Thyroid gland (tissue), 4 donors: Measurements from ENCODE around the gene FAM118A. TPM values are rescaled to one million over a fixed set of nuclear protein-coding genes. Genes with fewer than 3 reads are reported as not detected.
"Not testable (repeated sequence)": the region's sequence is repeated elsewhere in the genome, so short reads cannot be mapped to it uniquely, and the experiment has no call there.

Source experiments
- DNase-seq, 2 donors: peaks; one replicate each; pipeline ENCODE4 v3.0.0-alpha.2; 2019
- H3K27ac ChIP-seq, 3 donors: fragments of 200-600 bp; sonication (generic); 1 replicate in 2 of 3; 2 replicates in 1 of 3; pipeline ENCODE4 v1.5.1; 2016 to 2019; ENCODE audit warnings: mild to moderate bottlenecking in 1 of 3, moderate library complexity in 1 of 3
- H3K27me3 ChIP-seq: fragments of 200-600 bp; sonication (generic); one replicate; pipeline ENCODE4 v1.5.1; 2019
- H3K36me3 ChIP-seq, 2 donors: fragments of 200-600 bp; sonication (generic); one replicate each; pipeline ENCODE4 v1.5.1; 2016 to 2019
- H3K4me1 ChIP-seq, 2 donors: fragments of 200-600 bp; sonication (generic); one replicate each; pipeline ENCODE4 v1.5.1; 2017 to 2019
- H3K4me3 ChIP-seq, 3 donors: fragments of 200-600 bp; sonication (generic); replicated peaks in 1 of 3; 1 replicate in 2 of 3; 2 replicates in 1 of 3; pipeline ENCODE4 v1.5.1; 2016; ENCODE audit warnings: mild to moderate bottlenecking in 1 of 3
- H3K9me3 ChIP-seq: fragments of 200-600 bp; sonication (generic); one replicate; pipeline ENCODE4 v1.5.1; 2017
- POLR2A ChIP-seq, 2 donors: fragments of 450-650 bp; IDR thresholded peaks; one replicate each; pipeline ENCODE4 v1.6.1; 2017; ENCODE audit warnings: antibody characterized with exemption in 2 of 2, mild to moderate bottlenecking in 2 of 2, moderate library complexity in 1 of 2
- WGBS, 2 donors: methylation state at CpG; one replicate each; pipeline ENCODE4 v1.1.5; 2017; 5-methylcytosine and 5-hydroxymethylcytosine counted together
- intact Hi-C: fragments of 100-400 bp; cut with DNase I; formaldehyde crosslinking; loops from one replicate; pipeline ENCODE4 v1.15.1; 2023
- total RNA-seq, 4 donors: library from RNA; depleted of rRNA; stranded (reverse); fragments of >200 nt; gene quantifications; one replicate each; pipeline ENCODE4 v1.2.3, GENCODE V29; 2016
- TF ChIP-seq, protein P1 (sequence below), 6 experiments: fragments of 200-600 bp in 3 of 6; fragments of 450-650 bp in 3 of 6; sonication (generic) in 3 of 6; IDR thresholded peaks; one replicate each; pipeline ENCODE4 v1.5.1; 2016 to 2019; ENCODE audit warnings: antibody characterized with exemption in 6 of 6, mild to moderate bottlenecking in 2 of 6, inconsistent platforms in 1 of 6, moderate library complexity in 1 of 6

The FAM118A gene
- total RNA-seq, 4 donors from 2014 or later: 15.7 to 104 (median 75.3) TPM

GRCh38 chr22:45322873-45323525 is 13.3 kb downstream of the FAM118A start:
- WGBS, 2 donors: 92 to 93% methylated on average over 24 of the region's 24 CpGs
- intact Hi-C loops: loop anchor here (10.0 kb wide), 1 partner anchor 112 kb away; no protein-coding TSS in a partner anchor
- Histone ChIP-seq H3K36me3 (peaks cover 19 to 21% of the 10 kb centered on the region in 2 donors), H3K9me3 (no peaks in the 10 kb centered on the region), H3K4me1 (peaks cover 5 to 12% of the 10 kb centered on the region in 2 donors), H3K27me3 (no peaks in the 10 kb centered on the region), H3K4me3 (no peak overlapping the region), H3K27ac (no peak overlapping the region)
- no peak for DNase-seq
- no peak for TF ChIP-seq POLR2A (IDR thresholded peaks at IDR 0.05)
- TF ChIP-seq, protein P1, sequence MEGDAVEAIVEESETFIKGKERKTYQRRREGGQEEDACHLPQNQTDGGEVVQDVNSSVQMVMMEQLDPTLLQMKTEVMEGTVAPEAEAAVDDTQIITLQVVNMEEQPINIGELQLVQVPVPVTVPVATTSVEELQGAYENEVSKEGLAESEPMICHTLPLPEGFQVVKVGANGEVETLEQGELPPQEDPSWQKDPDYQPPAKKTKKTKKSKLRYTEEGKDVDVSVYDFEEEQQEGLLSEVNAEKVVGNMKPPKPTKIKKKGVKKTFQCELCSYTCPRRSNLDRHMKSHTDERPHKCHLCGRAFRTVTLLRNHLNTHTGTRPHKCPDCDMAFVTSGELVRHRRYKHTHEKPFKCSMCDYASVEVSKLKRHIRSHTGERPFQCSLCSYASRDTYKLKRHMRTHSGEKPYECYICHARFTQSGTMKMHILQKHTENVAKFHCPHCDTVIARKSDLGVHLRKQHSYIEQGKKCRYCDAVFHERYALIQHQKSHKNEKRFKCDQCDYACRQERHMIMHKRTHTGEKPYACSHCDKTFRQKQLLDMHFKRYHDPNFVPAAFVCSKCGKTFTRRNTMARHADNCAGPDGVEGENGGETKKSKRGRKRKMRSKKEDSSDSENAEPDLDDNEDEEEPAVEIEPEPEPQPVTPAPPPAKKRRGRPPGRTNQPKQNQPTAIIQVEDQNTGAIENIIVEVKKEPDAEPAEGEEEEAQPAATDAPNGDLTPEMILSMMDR (IDR thresholded peaks at IDR 0.05): no peak

DNA sequence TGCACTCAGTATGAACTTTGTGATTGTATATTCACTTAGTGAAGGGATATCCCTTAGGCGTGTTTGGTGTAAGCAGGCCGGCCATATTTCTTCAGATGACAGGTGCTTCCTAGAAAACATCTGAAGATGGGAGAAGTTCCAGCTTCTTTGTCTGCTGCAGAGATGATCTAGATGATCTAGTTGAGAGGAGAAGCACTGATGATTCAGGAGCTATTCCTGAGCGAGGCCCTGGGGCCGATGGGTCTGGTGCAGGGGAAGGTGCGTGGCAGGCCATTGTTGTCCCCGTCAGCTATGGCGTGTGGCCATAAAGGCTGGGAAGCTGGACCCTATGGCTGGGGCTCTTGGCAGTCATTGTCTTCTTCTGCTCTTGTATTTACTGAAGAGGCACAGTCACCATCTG is 14.0 kb downstream of the FAM118A start:
- Histone ChIP-seq H3K27me3 (no peaks in the 10 kb centered on the region), H3K36me3 (peaks cover 19 to 21% of the 10 kb centered on the region in 2 donors), H3K9me3 (no peaks in the 10 kb centered on the region), H3K4me3 (no peak overlapping the region), H3K27ac (no peak overlapping the region), H3K4me1 (peaks cover 5 to 6% of the 10 kb centered on the region in 2 donors)
- DNase-seq: no peak
- TF ChIP-seq, protein P1 (IDR thresholded peaks at IDR 0.05): no peak
- no peak for TF ChIP-seq POLR2A (IDR thresholded peaks at IDR 0.05)
- intact Hi-C loops: loop anchor here (10.0 kb wide), 1 partner anchor 111 kb away; no protein-coding TSS in a partner anchor
- 81 to 89% methylated on average over 7 of the region's 7 CpGs for WGBS, 2 donors

DNA sequence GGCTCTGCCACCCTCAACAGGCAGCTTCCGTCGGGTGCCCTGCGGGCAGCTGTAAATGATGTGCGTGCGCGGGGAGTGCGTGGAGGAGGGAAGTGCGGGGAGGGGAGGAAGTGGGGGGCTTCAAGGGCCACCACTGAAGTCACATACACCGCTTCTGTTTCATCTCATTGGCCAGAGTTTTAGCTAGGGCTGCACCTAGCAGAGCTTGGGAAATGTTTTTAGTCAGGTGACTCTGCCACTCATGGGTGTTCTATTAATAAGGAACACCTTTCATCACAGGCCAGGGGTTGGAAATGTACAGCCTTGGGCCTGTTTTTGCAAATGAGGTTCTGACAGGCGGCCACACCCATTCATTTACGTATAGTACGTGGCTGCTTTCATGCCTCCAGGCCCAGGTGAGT is 14.6 kb downstream of the FAM118A start:
- Histone ChIP-seq H3K27ac (no peak overlapping the region), H3K36me3 (peaks cover 19 to 21% of the 10 kb centered on the region in 2 donors), H3K27me3 (no peaks in the 10 kb centered on the region), H3K4me1 (peaks cover 0 to 2% of the 10 kb centered on the region in 2 donors), H3K4me3 (no peak overlapping the region), H3K9me3 (no peaks in the 10 kb centered on the region)
- no peak for DNase-seq
- TF ChIP-seq POLR2A (IDR thresholded peaks at IDR 0.05): no peak
- TF ChIP-seq, protein P1 (IDR thresholded peaks at IDR 0.05): no peak
- WGBS, 2 donors: 94 to 95% methylated on average over 12 of the region's 12 CpGs
- intact Hi-C loops: loop anchor here (10.0 kb wide), 1 partner anchor 110 kb away; no protein-coding TSS in a partner anchor

DNA sequence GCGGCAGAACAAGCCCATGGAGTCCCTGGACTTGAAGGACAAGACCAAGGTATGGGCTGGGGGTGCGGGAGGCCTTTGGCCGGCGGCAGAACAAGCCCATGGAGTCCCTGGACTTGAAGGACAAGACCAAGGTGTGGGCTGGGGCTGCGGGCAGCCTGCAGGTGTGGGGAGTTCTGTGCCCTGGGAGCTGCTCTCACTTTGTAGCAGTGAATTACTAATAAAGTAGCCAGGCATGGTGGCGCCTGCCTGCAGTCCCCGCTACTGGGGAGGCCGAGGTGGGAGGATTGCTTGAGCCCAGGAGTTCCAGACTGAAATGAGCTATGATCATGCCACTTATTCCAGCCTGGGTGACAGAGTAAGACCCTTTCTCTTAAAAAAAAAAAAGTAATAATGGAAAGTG is 18.5 kb downstream of the FAM118A start:
- not testable (repeated sequence) for DNase-seq, H3K27me3 ChIP-seq, H3K9me3 ChIP-seq, H3K4me3 ChIP-seq, H3K27ac ChIP-seq, H3K4me1 ChIP-seq
- H3K36me3 ChIP-seq: peaks cover 23 to 28% of the 10 kb centered on the region in 2 donors
- WGBS, 2 donors: 92 to 95% methylated on average over 6 of the region's 8 CpGs
- intact Hi-C loops: loop anchor here (10.0 kb wide), 1 partner anchor 107 kb away; no protein-coding TSS in a partner anchor

DNA sequence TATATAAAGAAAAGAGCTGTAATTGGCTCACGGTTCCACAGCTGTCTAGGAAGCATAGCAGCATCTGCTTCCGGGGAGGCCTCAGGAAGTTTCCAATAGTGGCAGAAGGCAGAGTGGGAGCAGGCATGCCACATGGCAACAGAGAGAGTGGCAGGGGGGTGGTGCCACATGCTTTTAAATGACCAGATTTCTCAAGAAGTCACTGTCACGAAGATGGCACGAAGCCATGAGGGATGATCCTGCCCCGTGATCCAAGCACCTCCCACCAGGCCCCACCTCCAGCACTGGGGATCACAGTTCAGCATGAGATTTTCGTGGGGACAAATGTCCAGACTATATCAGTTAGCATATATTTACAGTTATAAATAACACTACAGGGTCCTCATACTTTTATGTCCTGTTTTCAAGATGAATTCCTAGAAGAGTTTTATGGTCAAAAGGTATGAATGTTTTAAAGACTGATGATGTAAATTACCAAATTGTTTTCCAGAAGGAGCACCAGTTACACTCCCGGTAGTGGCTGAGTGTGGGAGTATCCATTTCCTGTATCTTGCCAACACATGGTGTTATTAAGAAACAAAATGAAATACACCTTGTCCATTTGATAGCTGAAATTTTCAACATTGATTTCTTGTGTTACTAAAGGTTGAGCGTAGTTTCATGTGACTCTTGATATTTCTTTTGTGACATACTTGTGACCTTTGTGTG is 19.2 kb downstream of the FAM118A start:
- Histone ChIP-seq H3K36me3 (peaks cover 16 to 21% of the 10 kb centered on the region in 2 donors), H3K4me1 (no peaks in the 10 kb centered on the region), H3K9me3 (no peaks in the 10 kb centered on the region), H3K27me3 (no peaks in the 10 kb centered on the region), H3K4me3 (no peak overlapping the region), H3K27ac (no peak overlapping the region)
- TF ChIP-seq, protein P1 (IDR thresholded peaks at IDR 0.05): no peak
- TF ChIP-seq POLR2A (IDR thresholded peaks at IDR 0.05): no peak
- DNase-seq: no peak
- intact Hi-C loops: loop anchor here (10.0 kb wide), 1 partner anchor 106 kb away; no protein-coding TSS in a partner anchor
- 76 to 78% methylated on average over 8 of the region's 8 CpGs for WGBS, 2 donors
